Esophagus (tissue), 2 donors: ENCODE data around the gene CMIP. TPM values are rescaled to one million over a fixed set of nuclear protein-coding genes. Genes with fewer than 3 reads are reported as not detected.
A peak's percentile ranks its signal among the peaks of the same experiment; 100 is the strongest.

Experiments
- H3K27ac ChIP-seq, 2 donors: one replicate each; pipeline ENCODE4 v1.5.1; 2013; ENCODE audit warnings: low read depth in 2 of 2, mild to moderate bottlenecking in 2 of 2, inconsistent platforms in 1 of 2, low read length in 1 of 2, moderate library complexity in 1 of 2
- H3K27me3 ChIP-seq, 2 donors: one replicate each; pipeline ENCODE4 v1.6.1; 2013; ENCODE audit warnings: low read length in 2 of 2, control low read depth in 1 of 2, mild to moderate bottlenecking in 1 of 2; ENCODE audit not compliant: insufficient read depth in 2 of 2, control insufficient read depth in 1 of 2
- H3K36me3 ChIP-seq, 2 donors: one replicate each; pipeline ENCODE4 v1.6.1; 2013; ENCODE audit warnings: low read length in 1 of 2; ENCODE audit not compliant: control insufficient read depth in 2 of 2, insufficient read depth in 2 of 2
- H3K4me1 ChIP-seq, 2 donors: one replicate each; pipeline ENCODE4 v1.6.1; 2013; ENCODE audit warnings: low read length in 1 of 2; ENCODE audit not compliant: control insufficient read depth in 2 of 2, insufficient read depth in 2 of 2
- H3K4me3 ChIP-seq, 2 donors: one replicate each; pipeline ENCODE4 v1.5.1; 2013; ENCODE audit warnings: low read length in 2 of 2, mild to moderate bottlenecking in 2 of 2, low read depth in 1 of 2, moderate library complexity in 1 of 2
- H3K9me3 ChIP-seq, 2 donors: one replicate each; pipeline ENCODE4 v1.6.1; 2013; ENCODE audit warnings: mild to moderate bottlenecking in 2 of 2, low read depth in 1 of 2, low read length in 1 of 2, moderate library complexity in 1 of 2; ENCODE audit not compliant: control insufficient read depth in 2 of 2, insufficient read depth in 1 of 2
- WGBS, 2 donors: extraction: QIAGEN DNeasy Blood & Tissue Kit; methylation state at CpG; one replicate each; pipeline ENCODE4 v1.1.7; 2013; 5-methylcytosine and 5-hydroxymethylcytosine counted together
- polyA plus RNA-seq, 2 donors: library from polyadenylated mRNA; stranded (reverse); fragments of 200-250 nt; gene quantifications; one replicate each; pipeline ENCODE4 v1.2.3, GENCODE V29; 2013
- donor health status: healthy with polysubstance abuse.
- donor health status: Bipolar disorder and iron deficiency.

The CMIP gene
- polyA plus RNA-seq, 2 donors: 16.9 to 19.3 TPM

DNA sequence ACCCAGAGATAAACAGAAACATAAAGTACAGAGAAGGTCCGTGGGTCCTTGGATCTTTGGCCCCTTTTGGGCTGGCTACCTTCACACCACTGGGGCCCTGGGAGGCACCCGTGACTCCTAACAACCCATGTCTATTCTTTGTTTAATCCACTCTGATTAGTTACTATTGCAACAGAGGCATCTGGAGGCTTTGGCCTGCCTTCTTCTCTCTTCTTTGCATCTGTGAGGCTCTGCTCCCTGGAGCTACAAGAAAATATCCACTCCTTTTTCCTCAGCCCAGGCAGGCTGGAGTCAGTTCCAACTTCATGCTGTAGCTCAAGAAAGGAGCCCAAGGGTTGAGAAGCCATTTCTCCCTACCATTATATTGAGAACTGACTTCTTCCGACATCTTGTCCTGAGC lies 9.5 kb upstream of the CMIP start:
- H3K4me1 ChIP-seq: no peaks in the 10 kb centered on the region
- no peaks in the 10 kb centered on the region for H3K36me3 ChIP-seq
- H3K27me3 ChIP-seq: no peaks in the 10 kb centered on the region
- H3K9me3 ChIP-seq: no peaks in the 10 kb centered on the region
- 62 to 70% methylated on average over 3 of the region's 3 CpGs for WGBS, 2 donors
- no peak overlapping the region for H3K27ac ChIP-seq
- H3K4me3 ChIP-seq: no peak overlapping the region

DNA sequence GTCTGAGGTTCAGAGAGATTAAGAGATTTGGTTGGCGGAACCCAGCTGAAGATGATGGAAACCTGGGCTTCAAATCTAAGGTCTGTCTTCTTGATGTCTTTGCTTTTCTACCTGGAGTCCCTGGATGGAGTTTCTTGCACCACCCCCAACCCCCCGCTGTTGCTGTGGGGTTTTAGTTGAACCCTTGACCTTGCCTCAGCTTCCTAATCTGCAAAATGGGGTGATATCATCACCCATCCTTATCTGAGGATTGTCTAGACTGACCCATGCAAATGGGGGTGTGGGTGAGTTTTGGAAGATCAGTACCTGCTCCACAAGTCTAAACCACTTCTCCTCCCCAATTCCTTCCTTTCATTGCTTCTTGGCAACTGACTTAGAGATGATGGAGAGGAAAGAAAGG lies 9.0 kb upstream of the CMIP start:
- Histone ChIP-seq H3K27ac (no peak overlapping the region), H3K4me3 (no peak overlapping the region), H3K9me3 (no peaks in the 10 kb centered on the region), H3K27me3 (no peaks in the 10 kb centered on the region), H3K36me3 (no peaks in the 10 kb centered on the region), H3K4me1 (no peaks in the 10 kb centered on the region)
- WGBS, 2 donors: 92 to 94% methylated on average over 2 of the region's 2 CpGs

DNA sequence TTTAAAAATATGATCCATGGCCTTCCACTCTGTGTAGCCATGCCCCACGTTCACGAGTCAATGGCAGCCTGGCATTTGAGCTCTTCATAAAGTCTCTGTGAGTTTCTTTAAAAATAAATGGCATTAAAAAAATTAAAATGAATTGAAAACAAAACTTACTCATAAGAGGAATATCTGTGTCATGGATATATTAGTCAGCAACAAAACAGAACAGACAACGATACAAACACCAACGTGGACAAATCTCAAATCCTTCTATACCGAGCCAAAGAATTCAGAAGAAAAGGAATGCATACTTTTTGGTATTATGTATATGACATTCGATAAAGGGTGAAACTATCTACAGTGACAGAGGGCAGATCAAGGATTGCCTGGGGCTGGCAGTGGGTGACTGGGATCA lies 8.2 kb upstream of the CMIP start:
- no peak overlapping the region for H3K27ac ChIP-seq
- H3K4me3 ChIP-seq: no peak overlapping the region
- no peaks in the 10 kb centered on the region for H3K27me3 ChIP-seq
- no peaks in the 10 kb centered on the region for H3K9me3 ChIP-seq
- WGBS, 2 donors: 84 to 88% methylated on average over 6 of the region's 6 CpGs
- no peaks in the 10 kb centered on the region for H3K36me3 ChIP-seq
- peaks cover 0 to 3% of the 10 kb centered on the region in 2 donors for H3K4me1 ChIP-seq

DNA sequence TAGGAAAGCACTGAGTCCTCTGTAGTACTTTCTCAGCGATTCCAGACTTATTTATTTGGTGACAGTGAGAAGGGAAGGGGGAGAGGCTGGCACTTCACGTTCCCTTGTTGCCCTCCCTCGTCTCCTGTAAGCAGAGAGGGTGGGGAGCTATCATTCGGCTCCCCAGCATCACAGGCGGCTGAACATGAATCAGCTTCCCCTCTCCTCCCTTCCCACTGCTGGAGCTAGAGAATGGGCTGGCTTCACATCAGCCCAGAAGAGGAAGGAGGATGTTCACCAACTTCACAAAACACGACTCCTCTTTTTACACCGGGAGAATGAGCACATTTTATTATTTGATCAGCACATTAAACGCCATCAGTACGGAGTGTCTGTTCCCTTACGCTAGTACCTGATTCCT lies 6.7 kb upstream of the CMIP start:
- peaks cover 0 to 3% of the 10 kb centered on the region in 2 donors for H3K4me1 ChIP-seq
- WGBS, 2 donors: 56 to 57% methylated on average over 10 of the region's 10 CpGs
- no peaks in the 10 kb centered on the region for H3K9me3 ChIP-seq
- no peak overlapping the region for H3K27ac ChIP-seq
- no peak overlapping the region for H3K4me3 ChIP-seq
- H3K27me3 ChIP-seq: no peaks in the 10 kb centered on the region
- H3K36me3 ChIP-seq: no peaks in the 10 kb centered on the region

DNA sequence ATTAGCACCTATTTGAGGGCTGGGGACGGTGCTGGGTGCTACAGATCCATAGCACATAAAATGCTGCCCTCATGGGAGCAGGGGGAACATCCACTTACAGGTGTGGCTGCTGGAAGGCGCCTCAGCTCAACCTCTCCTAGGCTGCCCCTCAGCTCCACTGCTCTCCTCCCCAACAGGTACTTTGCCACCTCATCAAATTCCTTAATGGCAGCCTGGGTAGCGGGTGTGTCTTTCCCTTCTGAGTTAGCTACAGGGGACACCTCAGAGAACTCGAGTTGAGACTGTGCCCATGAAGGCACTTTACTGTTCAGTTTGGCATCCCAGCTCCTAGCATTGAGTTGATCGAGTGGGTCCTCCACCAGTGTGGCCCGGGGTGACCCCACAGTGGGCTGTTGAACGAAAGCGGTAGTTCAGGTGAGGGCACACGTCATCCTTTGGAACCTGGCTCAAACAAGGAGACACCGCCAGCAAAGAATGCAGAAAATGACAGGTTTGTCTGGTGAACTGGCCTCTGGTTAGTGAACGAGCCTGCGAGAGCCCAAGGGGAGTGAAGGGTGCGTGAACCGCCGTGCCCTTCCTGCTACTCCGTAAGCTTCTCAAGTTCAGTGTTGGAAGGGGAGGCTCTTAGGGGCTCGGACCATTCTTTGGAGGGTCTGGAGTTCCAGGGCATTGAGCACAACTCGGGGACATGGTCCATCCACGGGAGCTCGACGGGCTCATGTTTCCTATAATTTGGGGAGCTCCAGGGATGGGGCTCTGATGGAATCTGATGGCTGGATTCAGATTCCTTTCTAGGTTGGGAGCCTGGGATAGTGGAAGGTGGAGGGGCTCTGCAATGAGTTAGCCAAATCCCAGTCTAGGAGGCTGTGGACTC lies 3.5 kb upstream of the CMIP start:
- no peaks in the 10 kb centered on the region for H3K9me3 ChIP-seq
- no peaks in the 10 kb centered on the region for H3K27me3 ChIP-seq
- peaks cover 0 to 5% of the 10 kb centered on the region in 2 donors for H3K4me1 ChIP-seq
- H3K4me3 ChIP-seq: no peak overlapping the region
- no peaks in the 10 kb centered on the region for H3K36me3 ChIP-seq
- H3K27ac ChIP-seq: peak overlapping the region; percentile 17 to 50
- WGBS, 2 donors: 72 to 77% methylated on average over 21 of the region's 21 CpGs

DNA sequence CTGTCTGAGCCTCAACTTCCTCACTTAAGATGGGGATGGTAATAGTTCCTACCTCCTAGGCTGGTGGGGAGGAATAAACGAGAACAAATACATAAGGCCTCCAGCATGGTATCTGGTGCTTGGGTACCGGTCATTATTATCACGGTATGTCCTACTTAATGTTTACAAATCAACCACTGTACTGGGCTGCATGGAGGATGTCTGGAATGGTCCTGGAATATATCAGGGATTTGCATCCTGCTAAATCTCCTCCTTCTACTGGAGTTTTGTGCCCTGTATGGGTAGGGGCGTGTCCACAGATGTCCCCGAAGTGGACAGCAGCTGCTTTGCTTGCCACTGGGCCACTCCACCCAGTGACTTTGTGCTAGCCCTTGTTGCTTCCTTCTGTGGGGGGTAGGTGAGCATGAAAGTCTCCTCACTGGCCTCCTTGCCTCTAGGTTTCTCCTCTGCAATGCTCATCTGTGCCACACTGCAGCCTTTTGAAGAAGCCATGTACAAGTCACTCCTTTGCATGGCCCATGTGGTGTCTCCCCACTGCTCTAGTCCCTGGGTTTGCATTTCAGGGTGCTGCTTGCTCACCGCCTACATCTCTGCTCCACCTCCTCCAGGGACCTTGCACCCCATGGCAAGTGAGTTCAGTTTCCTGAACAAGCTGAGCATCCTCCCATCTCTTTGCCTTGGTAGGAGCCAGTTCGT lies 2.2 kb upstream of the CMIP start:
- WGBS, 2 donors: 73 to 78% methylated on average over 7 of the region's 7 CpGs
- H3K4me3 ChIP-seq: no peak overlapping the region
- no peaks in the 10 kb centered on the region for H3K36me3 ChIP-seq
- no peaks in the 10 kb centered on the region for H3K9me3 ChIP-seq
- H3K4me1 ChIP-seq: peaks cover 2 to 5% of the 10 kb centered on the region in 2 donors
- H3K27me3 ChIP-seq: no peaks in the 10 kb centered on the region
- H3K27ac ChIP-seq: peak overlapping the region in 1 of 2 donors; percentile 24

DNA sequence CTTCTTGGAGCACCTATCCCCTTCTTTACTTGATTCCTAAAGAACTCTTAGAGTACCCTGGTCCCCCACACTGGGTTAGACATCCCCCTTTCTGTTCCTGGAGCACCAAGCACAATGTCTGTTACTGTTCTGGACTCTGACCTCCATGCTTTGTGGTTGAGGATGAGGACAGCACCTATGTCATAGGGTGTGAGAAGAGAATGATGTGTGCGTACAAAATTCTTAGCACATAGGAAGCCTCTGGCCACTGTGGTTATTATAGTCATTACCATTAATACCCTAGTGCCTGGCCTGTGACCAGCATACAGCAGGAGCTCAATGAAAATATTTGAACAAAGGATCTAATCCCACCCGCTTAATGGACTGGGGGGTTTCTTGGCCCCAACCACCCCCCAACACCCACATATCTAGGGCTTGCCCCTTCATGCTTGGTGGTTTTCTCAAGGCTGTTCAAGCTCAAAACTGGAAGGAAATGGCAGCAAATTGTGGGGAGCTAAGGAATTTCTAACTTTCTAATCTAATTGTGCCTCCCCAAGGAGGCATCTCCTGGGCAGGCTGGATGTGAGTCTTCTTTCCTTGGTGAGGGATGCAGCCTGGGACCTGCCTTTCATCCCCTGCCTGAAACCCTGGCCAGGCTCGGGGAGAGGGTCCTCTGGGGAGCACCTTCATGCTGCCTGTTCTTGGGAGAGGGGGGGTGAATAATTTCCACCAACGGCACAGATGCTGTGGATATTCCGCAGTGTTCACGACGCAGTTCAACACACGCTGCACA lies 1.5 kb upstream of the CMIP start:
- H3K27ac ChIP-seq: peak overlapping the region; percentile 69 to 96
- H3K4me1 ChIP-seq: peaks cover 5 to 8% of the 10 kb centered on the region in 2 donors
- H3K27me3 ChIP-seq: no peaks in the 10 kb centered on the region
- H3K4me3 ChIP-seq: no peak overlapping the region
- WGBS, 2 donors: 70 to 71% methylated on average over 8 of the region's 8 CpGs
- no peaks in the 10 kb centered on the region for H3K9me3 ChIP-seq
- no peaks in the 10 kb centered on the region for H3K36me3 ChIP-seq

DNA sequence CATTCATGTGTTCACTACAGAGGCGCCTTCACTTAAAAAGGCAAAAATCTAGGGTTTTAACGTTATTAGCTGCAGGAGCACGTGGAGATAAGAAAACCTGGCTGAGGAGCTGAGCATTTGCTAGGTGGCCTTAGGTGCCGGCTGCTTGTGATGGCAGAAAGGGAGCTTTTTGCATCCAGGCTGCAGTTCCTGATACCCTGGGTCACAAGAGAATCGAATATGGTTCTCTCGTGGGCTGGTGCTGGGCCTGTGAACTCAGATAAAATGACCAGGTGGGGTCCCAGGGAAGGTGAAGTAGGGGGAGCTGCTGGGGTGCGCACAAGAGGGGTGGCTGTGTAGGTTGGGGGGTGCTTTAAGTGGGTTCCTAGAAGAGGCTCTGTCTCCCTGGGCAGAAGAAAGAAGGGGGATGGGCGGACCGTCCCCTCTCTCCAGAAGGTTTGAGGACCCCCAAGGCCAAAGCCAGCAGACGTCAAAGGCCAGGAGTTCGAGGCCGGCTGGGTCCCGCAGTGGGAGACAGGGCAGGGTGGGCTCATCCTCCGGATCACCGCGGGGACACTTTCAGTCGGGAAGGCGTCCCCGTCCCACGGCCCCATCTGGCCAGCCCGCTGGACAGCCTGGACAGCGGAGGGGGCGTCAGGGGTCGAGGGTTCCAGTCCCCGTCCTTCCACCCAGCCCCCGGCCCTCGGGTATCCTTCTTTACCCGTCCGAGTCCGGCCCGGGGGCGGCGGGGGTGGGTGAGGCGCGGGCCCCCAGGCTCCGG lies 740 bp upstream of the CMIP start:
- peak overlapping the region; percentile 39 to 90 for H3K4me3 ChIP-seq
- 16 to 18% methylated on average over 25 to 36 of the region's 36 CpGs for WGBS, 2 donors
- H3K9me3 ChIP-seq: no peaks in the 10 kb centered on the region

More for the DNA sequence above, 740 bp upstream of the CMIP start:
- no peaks in the 10 kb centered on the region for H3K27me3 ChIP-seq
- H3K36me3 ChIP-seq: peaks cover 0 to 2% of the 10 kb centered on the region in 2 donors
- H3K4me1 ChIP-seq: peaks cover 5 to 15% of the 10 kb centered on the region in 2 donors
- peak overlapping the region; percentile 69 to 96 for H3K27ac ChIP-seq
